Muscle of back (tissue), 11 donors: Measurements from ENCODE around the gene FANK1. TPM values are rescaled to one million over a fixed set of nuclear protein-coding genes. Genes with fewer than 3 reads are reported as not detected.
"Not testable (repeated sequence)": the region's sequence is repeated elsewhere in the genome, so short reads cannot be mapped to it uniquely, and the experiment has no call there.

Experiments
- DNase-seq, 3 donors: peaks; one replicate each; pipeline versions ENCODE4 v3.0.0 to v3.0.0-alpha.2; 2013
- polyA plus RNA-seq, 10 donors: library from polyadenylated mRNA; unstranded; fragments of 120-200 nt; gene quantifications; one replicate each; pipeline ENCODE4 v1.2.1, GENCODE V29; 2013; ENCODE audit not compliant: insufficient read length in 10 of 10

The FANK1 gene
- polyA plus RNA-seq, 10 donors = 0.27 to 2.3 (median 0.68) TPM

DNA sequence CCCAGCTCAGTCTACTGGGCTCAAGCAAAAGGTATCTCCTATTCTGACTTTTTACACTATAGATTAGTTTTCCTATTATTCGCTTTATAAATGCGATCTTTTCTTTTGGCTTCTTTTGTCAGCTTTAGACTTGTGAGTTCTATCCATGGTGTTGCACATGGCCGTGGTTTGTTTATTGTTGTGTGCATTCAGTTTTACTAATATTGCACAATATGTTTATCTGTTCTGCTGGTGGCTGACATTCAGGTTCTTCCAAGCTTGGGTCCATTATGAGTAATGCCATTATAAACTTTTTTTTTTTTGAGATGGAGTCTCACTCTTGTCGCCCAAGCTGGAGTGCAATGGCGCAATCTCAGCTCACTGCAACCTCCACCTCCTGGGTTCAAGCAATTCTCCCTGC, 30.9 kb downstream of the FANK1 start:
- not testable (repeated sequence) for DNase-seq

DNA sequence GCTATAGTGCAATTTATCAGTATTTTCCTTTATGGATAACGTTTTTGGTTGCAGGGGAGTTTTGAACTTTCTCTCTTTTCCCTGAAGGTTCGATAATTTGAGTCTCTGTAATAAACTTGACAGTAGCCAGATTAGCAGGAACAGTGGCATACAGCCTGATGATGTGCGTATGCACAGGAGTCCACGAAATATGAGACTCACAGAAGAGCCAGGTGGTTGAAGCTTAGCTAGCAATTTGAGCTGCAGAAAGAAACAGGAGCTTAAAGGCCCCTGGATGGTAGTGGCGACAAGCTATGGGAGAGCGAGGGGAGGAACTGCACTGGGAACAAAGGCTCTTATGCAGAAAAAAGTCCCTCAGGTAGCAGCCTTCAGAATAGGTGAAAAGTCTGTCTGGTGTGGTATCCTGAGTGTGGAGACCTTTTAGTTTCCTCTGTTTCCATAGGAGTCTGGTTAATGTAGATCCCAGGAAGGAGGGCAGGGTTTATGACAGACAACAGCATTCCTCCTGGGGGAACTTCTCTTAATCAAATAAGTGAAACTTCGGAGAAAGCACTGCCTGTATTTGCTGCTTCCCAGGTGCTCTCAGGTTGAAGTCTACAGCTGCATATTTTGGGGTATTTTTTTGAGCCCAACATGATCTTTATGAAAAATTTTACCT, 32.7 kb downstream of the FANK1 start:
- DNase-seq = no peak

DNA sequence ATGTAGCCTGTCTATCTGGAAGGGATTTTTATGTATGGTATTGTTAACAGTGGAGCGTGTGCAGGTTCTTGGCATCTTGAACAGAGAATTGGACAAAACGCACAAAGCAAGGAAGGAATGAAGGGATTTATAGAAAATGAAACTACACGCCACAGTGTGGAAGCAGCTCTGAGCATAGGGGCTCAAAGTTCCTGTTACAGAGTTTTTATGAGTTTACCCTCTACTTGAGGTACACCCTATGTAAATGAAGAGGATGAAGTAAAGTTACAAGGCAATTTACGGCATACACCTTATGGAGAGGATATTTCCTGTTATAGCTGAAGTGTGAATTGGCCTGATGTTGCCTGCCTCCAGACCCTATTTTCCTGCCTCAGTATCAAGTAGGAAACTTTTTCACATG, 33.3 kb downstream of the FANK1 start:
- DNase-seq = no peak

DNA sequence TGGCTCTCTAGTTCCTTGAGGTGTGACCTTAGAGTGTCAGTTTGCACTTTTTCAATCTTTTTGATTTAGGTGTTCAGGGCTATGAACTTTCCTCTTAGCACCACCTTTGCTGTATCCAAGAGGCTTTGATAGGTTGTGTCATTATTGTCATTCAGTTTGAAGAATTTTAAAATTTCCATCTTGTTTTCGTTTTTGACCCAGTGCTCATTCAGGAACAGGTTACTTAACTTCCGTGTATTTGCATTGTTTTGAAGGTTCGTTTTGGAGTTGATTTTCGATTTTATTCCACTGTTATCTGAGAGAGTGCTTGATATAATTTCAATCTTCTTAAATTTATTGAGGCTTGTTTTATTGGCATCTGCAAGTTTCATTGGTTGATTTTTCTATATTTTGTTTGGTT, 37.3 kb downstream of the FANK1 start:
- DNase-seq = no peak

DNA sequence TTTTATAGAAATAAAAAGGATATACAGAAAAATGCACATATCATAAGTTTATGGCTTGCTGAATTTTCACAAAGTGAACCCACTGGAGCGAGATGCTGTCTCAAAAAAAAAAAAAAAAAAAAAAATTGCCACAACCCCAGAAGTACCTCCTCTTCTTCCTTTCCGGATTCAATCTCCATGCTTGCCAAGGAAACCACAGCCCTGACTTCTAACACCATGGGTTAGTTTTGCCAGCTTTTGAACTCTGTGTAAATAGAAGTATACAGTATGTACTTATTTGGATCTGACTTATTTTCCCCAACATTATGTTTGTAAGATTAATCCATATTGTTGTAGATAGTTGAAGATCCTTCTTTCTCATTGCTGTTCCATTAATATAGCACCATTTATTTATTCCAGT, 40.0 kb downstream of the FANK1 start:
- no peak for DNase-seq

DNA sequence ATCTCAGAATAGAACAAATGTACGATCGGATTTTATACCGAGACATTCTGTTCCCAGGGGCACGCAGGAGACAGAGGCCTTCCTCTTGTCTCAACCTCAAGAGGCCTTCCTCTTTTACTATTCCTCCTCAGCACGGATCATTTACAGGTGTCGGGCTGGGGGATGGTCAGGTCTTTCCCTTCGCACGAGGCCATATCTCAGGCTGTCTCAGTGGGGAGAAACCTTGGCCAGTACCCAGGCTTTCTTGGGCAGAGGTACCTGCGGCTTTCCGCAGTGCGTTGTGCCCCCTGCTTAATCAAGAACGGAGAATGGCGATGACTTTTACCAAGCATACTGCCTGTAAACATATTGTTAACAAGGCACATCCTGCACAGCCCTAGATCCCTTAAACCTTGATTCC, 44.2 kb downstream of the FANK1 start:
- DNase-seq = no peak

DNA sequence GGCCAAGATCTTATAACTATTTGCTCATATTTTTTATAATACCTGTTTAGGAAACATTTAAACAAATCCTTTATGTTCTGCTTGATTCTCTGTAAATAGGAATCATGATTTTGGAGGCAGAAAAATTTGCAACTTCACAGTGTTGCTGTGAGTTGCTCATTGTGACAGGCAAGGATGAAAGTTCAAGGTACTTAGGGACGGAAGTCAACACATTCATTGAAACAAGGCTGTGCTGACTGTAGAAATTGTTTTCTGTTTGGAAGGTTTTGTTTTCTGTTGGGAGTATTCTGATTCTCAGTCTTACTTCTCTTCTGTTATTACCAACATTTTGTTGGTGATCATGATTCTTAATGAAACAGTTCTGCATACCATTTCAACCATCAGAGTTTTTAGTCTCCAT, 54.9 kb downstream of the FANK1 start:
- DNase-seq = no peak

DNA sequence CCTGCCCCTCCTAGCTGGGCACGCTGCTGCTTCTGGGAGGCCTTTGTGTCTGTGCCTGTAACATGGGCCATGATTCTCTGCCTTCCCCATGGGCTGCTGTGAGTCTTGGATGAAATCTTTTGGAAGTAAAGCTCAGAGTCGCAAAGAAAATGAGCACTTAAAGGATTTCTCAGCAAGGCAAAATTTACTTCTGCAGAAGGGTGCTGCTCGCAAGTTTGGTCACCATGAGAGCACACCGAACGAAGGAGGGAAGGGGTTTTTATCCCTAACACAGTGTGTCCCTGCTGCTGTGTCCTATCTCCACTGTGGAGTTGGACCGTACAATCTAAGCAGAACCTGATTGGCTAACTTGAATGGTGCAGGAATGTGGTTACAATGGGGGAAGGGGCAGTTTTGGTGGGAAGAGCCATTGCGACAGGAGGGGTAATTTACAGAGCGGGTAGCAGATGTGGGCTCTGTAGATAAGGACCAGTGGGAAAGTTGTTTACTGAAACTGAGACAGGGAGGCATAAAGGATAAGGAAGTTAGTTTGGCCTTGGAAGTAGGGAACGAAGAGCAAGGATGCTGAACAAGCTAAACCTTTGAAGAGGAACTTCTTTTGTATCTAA, 57.5 kb downstream of the FANK1 start:
- DNase-seq = no peak

DNA sequence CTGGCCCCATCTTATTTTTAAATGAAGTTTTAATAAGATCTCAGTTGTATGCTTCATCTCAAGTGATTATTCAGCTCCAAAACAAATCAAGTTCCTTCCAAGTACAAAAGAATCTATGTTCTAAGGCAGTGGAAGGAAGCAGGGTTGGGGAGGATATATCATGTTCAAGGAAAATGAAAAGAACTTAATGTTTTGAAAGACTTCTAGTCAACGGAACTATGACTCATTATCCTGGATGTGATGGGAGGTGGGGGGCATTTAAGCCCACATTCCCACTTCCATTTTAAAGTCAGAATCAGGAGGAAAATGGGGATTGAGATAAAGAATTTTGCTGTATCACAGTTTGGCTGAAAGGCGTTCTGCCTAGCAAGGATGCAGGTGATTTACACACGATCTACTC, 59.4 kb downstream of the FANK1 start:
- DNase-seq = no peak

DNA sequence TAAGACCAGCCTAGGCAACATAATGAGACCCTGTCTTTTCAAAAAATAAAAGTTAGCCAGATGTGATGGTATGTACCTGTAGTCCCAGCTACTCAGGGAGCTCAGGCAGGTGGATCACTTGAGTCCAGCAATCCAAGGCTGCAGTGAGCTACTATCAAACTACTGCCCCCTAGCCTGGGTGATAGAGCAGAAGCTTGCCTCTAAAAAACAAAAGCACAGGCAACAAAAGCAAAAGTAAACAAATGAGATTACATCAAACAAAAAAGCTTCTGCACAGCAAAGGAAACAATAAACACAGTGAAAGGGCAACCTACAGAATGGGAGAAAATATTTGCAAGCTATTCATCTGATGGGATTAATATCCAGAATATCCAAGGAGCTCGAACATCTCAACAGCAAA, 65.4 kb downstream of the FANK1 start:
- DNase-seq = no peak

DNA sequence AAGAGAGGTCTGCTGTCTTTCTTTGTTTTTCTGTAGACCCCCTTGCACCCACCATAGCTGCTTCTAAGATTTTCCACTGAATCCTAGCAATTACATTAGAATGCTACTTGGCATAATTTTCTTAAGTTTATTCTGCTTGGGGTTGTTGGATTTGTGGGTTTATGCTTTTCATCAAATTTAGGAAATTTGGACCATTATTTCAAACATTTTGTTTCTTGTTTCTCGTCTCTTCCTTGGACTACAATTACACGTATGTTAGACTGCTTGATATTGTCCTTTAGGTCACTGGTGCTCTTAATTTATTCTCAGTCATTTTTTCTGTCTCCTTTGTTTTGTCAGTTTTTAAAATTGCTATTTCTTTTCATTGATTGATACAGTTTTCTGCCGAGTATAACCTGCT, 65.8 kb downstream of the FANK1 start:
- no peak for DNase-seq

DNA sequence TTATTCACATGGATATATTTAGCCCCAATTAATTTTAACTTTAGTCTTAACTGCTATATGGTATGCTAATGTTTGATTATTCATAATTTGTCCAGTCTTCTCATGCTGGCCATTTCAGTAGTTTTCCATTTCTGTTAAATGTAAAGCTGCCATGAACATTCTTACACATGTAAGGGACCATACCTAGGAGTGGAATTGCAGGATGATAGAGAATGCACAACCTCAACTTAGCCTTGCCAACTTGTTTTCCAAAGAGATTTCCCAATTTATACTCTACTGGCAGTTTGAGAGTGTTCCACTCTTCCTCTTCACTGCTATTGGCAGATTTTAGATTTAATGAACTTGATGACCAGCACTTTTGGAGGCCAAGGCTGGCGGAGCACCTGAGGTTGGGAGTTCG, 68.2 kb downstream of the FANK1 start:
- no peak for DNase-seq

DNA sequence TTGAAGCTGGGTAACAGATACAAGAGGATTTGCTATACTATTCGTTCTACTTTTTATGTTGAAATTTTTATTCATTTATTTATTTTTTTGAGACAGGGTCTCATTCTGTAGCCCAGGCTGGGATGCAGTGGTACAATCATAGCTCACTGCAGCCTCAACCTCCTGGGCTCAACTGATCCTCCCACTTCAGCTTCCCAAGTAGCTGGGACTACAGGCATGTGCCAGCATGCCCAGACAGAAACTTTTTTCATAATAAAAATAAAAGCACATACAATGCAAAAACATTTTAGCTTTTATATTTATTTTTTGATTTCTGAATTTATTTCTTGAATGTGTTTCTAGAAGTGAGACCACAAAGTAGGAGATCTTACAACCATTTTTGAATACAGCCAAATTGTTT, 71.2 kb downstream of the FANK1 start:
- DNase-seq = no peak

DNA sequence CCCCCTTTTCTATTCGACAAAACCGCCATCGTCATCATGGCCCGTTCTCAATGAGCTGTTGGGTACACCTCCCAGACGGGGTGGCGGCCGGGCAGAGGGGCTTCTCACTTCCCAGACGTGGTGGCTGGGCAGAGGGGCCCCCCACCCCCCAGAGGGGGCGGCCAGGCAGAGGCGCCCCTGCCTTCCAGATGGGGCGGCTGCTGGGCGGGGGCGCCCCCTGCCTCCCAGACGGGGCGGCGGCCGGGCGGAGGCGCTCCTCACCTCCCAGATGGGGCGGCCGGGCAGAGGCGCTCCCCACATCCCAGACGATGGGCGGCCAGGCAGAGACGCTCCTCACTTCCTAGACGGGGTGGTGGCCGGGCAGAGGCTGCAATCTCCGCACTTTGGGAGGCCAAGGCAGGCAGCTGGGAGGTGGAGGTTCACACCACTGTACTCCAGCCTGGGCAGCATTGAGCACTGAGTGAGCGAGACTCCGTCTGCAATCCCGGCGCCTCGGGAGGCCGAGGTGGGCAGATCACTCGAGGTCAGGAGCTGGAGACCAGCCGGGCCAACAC, 73.8 kb downstream of the FANK1 start:
- not testable (repeated sequence) for DNase-seq

DNA sequence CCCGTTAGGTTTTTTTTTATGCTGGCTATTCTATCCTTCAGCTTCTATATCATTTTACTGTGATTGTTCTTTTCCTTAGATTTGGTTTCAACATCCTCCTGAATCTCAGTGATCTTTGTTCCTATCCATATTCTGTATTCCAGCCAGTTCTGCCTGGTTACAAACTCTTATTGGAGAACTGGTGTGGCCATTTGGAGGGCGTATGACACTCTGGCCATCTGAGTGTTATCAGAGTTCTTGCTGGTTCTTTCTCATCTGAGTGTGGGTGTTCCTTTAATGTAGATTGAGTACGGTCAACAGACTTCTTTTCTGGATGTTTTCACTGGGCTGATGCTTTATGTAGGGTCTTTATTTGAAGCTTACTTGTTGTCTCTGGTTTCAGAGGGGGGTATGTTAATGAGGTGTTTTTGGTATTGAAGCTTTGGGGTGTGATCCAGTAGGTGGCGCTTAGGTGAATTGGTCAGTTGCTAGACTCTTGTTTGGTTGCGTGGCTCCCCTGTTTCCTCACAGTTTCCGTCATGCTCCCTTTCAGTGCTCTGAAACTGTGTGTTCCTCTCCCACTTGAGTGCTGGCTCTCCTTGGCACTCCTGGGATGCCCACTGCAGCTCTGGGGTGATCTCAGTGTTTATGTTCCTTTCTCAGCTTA, 80.7 kb downstream of the FANK1 start:
- DNase-seq = no peak

DNA sequence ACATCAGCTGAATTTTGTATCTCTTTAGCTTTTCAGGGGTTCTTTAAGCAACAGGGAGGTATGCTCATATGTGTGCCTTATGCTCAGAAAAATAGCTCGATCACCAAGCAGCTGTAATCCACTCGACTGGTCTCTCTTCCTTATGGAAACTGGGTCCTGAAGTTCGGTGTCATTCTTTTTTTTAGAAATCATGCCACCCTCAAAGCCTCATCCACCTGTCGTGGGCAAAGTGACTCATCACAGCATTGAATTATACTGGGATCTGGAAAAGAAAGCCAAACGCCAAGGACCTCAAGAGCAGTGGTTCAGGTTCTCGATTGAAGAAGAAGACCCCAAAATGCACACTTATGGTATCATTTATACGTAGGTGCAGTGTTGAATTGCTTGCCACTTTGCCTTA, 83.6 kb downstream of the FANK1 start:
- DNase-seq = no peak

DNA sequence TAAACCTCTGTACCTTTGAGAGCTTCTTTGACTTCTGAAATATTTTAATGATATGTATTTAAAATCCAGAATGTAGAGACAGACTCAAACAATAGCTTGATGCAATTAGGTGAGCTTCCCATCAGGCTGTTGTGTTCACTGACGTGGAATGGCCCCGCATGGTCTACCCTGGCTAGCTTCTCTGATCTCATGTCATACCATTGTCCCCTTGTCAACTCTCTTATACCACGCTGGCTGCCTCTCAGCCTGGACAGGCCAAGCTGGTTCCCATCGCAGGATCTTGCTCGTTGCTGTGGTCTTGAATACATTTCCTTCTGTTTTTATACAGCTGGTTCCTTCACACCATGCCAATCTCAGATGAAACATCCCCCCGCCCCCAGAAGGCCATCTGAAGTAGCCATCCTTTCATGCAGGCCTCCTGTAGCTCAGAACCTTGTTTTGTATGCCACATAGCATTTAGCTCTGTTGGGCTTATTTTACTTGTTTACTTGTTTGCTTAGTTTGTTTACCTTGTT, 84.2 kb downstream of the FANK1 start:
- no peak for DNase-seq

DNA sequence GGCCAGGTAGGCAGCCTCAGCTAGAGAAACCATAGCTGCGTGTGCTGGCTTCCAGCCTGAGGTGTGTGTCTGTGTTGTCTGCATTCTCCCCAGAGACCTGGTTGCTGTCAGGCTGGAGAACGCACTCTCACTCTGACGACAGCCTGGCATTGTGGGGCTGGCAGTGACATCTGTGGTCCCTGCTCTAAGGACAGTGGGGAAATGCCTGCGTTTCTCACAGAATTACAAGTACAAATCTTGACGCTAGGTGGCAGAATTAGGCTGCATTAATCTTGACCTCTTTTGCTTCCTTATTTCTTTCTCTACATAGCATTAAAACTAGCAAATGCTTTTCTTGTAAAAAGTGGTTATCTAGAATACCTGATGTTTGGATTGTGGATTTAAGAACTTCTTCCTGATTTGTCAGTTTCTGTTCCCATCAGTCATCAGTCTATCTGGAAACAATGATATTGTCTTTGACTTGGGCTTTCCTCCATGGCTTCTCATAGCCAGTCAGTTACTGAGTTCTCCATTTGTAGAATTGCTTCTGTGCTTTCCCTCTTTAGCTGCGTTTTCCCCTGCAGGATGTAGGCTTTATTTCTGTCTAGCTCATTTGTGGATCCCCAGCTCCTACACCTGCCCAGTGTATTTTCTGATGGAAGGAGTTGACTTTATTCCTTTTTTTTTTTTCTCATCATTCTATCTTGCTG, 86.0 kb downstream of the FANK1 start:
- peak; percentile 73 to 90 (median 83) for DNase-seq

DNA sequence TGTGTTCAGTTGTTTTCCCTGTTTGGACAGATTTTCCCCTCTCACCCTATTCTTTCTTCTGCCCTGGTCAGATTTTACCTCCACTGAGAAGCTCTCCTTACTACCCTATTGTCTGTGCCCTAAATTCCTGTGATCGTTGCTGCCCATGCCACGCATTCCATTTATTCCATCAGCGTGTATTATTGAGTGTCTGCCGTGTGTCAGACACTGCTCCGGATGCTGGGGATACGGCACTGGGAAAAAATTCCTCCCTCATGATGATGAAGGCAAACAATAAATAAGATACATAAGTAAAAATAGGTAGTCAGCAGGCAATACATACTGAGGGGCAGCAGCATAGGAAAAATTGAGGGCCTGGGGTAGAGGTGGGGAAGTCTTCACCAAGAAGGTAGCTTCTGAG, 86.8 kb downstream of the FANK1 start:
- DNase-seq = no peak

DNA sequence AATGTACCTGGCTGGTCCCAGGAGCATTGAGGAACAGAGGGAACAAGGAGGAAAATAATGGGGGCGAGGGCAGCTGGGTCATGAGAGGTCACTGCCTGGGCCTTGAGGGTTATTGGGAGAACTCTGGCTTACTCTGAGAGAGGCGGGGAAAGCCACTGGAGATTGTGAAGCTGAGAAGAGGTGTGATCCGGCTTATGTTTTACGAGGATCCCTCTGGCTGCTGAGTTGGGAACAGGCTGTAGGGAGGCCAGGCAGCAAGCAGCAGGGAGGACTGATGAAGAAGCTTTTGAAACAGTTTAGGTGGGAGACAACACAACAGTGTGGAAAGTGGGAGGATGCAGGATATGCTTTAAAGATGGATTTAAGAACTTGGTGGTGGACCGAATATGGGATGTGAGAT, 87.3 kb downstream of the FANK1 start:
- DNase-seq = no peak

DNA sequence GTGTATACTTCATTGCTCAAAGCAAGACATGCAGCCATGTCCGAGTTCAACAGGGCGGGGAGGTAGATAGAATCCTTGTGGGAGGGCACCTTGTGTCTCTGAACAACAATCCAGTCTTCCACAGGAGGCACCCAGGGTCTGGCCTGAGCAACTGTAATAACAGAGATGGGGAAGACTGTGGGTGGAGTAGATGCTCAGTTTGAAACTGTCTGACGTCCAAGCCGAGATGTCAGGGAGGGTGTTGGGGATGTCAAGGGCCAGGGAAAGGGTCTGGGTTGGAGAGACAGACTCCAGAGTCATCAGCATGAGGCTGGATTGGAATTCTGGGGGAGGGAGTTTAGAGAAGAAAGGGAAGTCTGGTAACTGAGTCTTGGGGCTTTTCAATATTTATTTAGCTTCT, 88.0 kb downstream of the FANK1 start:
- no peak for DNase-seq

DNA sequence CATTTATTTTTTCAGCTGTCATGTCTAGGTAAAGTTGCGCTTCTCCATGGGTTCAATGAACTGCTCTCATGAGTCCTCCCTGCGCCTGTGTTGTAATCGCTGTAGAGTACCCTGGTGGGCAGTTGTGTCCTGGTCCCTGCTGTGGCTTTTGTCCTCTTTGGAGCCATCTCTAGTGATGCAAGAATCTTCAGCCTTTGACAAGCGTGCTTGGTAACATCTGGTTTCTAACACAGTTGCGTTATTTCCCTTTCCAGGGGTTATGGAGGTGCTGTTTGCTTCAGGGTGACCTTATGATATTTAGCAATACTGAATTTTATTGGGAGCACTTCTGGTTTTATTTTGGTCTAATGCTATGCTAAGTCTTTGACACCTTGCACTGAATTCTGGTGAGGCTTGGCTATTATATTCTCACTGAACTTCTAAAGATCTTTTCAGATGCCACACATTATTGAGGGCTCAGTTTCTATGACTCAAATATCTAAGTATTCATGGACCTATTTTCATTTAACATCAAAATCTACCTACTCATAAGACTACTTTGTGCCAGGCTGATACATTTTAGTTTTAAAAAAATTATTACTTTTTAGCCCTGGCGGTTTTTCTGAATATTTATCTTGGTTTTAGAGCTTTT, 88.6 kb downstream of the FANK1 start:
- DNase-seq = no peak
